ENCODE data around the gene MEPCE. TPM values are rescaled to one million over a fixed set of nuclear protein-coding genes. Genes with fewer than 3 reads are reported as not detected.
A peak's percentile ranks its signal among the peaks of the same experiment; 100 is the strongest.

Gene MEPCE
- total RNA-seq, 1 experiment from 2014 or later, result 72.1 TPM

DNA sequence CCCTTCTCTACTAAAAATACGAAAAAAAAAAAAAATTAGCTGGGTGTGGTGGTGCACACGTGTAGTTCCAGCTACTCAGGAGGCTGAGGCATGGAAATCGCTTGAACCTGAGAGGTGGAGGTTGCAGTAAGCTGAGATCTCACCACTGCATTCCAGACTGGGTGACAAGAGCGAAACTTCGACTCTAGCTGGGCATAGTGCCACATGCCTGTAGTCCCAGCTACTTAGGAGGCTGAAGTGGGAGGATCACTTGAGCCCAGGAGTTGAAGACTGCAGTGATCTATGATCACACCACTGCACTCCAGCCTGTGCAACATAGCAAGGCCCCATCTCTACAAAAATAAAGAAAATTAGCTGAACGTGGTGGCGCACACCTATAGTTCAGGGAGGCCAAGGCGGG lies 35.7 kb downstream of the MEPCE start:
- ATAC-seq, result no peak
- no TSS peak for BruUV-seq (replicated peaks)
- ChIA-PET POLR2A (interaction anchor here (0.6 to 0.7 kb wide), 3 partner anchors 37 to 411 kb away, joined by 3 to 8 read pairs (median 4); partner anchors contain the start of gene ZCWPW1), CTCF (interaction anchor here (0.6 to 1.0 kb wide), 5 partner anchors 19 to 228 kb away, joined by 3 to 10 read pairs (median 4); no protein-coding TSS in a partner anchor)
- Histone ChIP-seq H3K27ac (ENCODE audit: low read length) (no peak overlapping the region), H3K4me1 (ENCODE audit: control insufficient read depth, insufficient read depth, low read length) (peaks cover 9% of the 10 kb centered on the region), H3K4me3 (ENCODE audit: low read depth in 2 of 2, low read length in 2 of 2) (no peak overlapping the region), H3K36me3 (ENCODE audit: control insufficient read depth, insufficient read depth, low read length) (no peaks in the 10 kb centered on the region), H3K9me3 (ENCODE audit: control insufficient read depth, insufficient read depth, low read depth, low read length) (no peaks in the 10 kb centered on the region), H3K27me3 (ENCODE audit: control insufficient read depth, insufficient read depth, low read length) (no peaks in the 10 kb centered on the region)
- TF ChIP-seq, protein P1, sequence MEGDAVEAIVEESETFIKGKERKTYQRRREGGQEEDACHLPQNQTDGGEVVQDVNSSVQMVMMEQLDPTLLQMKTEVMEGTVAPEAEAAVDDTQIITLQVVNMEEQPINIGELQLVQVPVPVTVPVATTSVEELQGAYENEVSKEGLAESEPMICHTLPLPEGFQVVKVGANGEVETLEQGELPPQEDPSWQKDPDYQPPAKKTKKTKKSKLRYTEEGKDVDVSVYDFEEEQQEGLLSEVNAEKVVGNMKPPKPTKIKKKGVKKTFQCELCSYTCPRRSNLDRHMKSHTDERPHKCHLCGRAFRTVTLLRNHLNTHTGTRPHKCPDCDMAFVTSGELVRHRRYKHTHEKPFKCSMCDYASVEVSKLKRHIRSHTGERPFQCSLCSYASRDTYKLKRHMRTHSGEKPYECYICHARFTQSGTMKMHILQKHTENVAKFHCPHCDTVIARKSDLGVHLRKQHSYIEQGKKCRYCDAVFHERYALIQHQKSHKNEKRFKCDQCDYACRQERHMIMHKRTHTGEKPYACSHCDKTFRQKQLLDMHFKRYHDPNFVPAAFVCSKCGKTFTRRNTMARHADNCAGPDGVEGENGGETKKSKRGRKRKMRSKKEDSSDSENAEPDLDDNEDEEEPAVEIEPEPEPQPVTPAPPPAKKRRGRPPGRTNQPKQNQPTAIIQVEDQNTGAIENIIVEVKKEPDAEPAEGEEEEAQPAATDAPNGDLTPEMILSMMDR (IDR thresholded peaks at IDR 0.05), result no peak
- TF ChIP-seq POLR2AphosphoS5 (IDR thresholded peaks at IDR 0.05; ENCODE audit: low read depth, low read length) (no peak), REST (IDR thresholded peaks at IDR 0.05; ENCODE audit: insufficient read depth in 1 of 2, low read depth in 2 of 2, low read length in 1 of 2) (no peak), SIN3A (IDR thresholded peaks at IDR 0.05; ENCODE audit: borderline replicate concordance, insufficient read depth, low read depth, low read length) (no peak), TCF7L2 (IDR thresholded peaks at IDR 0.05; ENCODE audit: low read depth, low read length) (no peak)
- in situ Hi-C loops (cut with HindIII; ENCODE audit: low pct_unique_long_range_greater_than_20kb, low sequenced_read_pairs), result no loop called here
- no peak for DNase-seq (ENCODE audit: low read depth, low spot score)
- intact Hi-C loops (cut with micrococcal nuclease; ENCODE audit: unreplicated experiment), result no loop called here

DNA sequence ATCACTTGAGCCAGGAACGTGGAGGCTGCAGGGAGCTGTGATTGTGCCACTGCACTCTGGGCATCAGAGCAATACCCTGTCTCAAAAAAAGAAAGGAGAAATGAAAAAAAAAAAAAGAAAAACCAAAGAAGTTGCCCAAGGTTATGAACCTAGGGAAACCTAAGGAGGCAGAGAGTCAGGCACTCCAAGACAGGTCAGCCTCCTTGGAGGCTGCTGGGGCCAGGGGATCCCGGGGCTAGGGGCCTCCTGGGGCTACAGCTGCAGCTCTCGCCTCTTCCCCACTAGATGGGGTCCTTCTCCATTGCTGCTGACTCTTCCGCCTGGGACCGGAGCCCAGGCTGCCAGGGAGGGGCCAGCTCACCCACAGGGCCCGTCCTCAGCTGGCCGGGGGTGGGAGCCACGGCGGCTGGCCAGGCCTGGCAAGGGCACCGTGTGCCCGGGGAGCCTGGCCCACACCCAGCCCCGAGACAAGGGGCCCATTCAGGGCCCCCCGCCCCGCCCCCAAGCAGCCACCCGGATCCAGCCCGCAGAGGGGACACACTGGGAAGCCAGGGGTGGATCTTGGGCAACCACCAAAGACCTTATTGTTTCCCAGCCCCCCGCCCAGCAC lies 36.2 kb downstream of the MEPCE start:
- POLR2A ChIA-PET, result interaction anchor here (0.7 kb wide), 3 partner anchors 31 to 76 kb away, joined by 3 to 4 read pairs (median 4); partner anchors contain the start of gene ZCWPW1
- no peaks in the 10 kb centered on the region for H3K36me3 ChIP-seq (ENCODE audit: control insufficient read depth, insufficient read depth, low read length)

More for the DNA sequence above, 36.2 kb downstream of the MEPCE start:
- H3K4me1 ChIP-seq (ENCODE audit: control insufficient read depth, insufficient read depth, low read length), result peaks cover 12% of the 10 kb centered on the region
- ATAC-seq, result peak; percentile 78
- no peak for TF ChIP-seq TCF7L2 (IDR thresholded peaks at IDR 0.05; ENCODE audit: low read depth, low read length)
- TF ChIP-seq, protein P1 (IDR thresholded peaks at IDR 0.05), result peak; percentile 76
- no TSS peak for BruUV-seq (replicated peaks)
- in situ Hi-C loops (cut with HindIII; ENCODE audit: low pct_unique_long_range_greater_than_20kb, low sequenced_read_pairs), result no loop called here
- no peaks in the 10 kb centered on the region for H3K27me3 ChIP-seq (ENCODE audit: control insufficient read depth, insufficient read depth, low read length)
- no peak overlapping the region for H3K27ac ChIP-seq (ENCODE audit: low read length)
- CTCF ChIA-PET, result interaction anchor here (0.5 to 1.0 kb wide), 5 partner anchors 19 to 227 kb away, joined by 3 to 9 read pairs (median 4); no protein-coding TSS in a partner anchor
- no peaks in the 10 kb centered on the region for H3K9me3 ChIP-seq (ENCODE audit: control insufficient read depth, insufficient read depth, low read depth, low read length)
- no peak overlapping the region for H3K4me3 ChIP-seq (ENCODE audit: low read depth in 2 of 2, low read length in 2 of 2)
- DNase-seq (ENCODE audit: low read depth, low spot score), result no peak
- intact Hi-C loops (cut with micrococcal nuclease; ENCODE audit: unreplicated experiment), result no loop called here
